Measurements from ENCODE around the gene ZNF431. TPM values are rescaled to one million over a fixed set of nuclear protein-coding genes. Genes with fewer than 3 reads are reported as not detected.
A peak's percentile ranks its signal among the peaks of the same experiment; 100 is the strongest.

Gene ZNF431
- polyA plus RNA-seq (ENCODE audit: low read depth in 6 of 6) = 10 to 100 TPM; 11.5 to 28.8 (median 17.8) TPM

DNA sequence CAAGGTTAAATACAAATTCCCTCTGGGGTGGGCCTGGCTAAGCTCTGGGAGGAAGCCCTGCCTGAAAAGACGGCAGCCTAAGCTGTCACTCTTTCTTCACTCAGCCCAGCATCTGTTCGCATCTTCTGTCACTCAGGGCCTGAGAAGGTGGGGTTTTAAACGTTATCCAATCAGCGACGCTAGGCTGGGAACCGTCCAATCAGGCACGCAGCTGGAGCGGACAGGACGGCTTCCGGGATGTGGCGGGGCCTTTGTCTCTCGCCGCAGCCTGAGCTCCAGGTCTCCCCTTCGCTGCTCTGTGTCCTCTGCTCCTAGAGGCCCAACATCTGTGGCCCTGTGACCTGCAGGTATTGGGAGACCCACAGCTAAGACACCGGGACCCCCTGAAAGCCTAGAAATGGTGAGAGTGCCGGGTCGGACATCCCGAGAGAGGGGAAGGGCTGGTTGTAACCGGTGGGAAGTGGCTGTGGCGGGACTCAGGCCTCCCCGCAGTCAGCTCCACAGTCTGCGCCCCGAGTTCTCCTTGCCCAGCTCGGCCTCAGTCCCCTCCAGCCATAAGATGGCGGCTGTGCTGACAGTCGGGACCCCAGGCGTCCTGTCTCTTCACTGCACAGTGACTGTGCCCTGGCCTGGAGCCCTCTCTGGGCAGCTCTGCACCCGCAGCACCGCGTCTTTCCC, at the start of gene ZNF431:
Gene ZNF431, plus strand, starts transcription at position 254 of the 678 bp plus-strand sequence. Its CDS starts 144 bp downstream, at position 398.
- Mint-ChIP-seq H3K27ac (peak within 1 kb of the TSS; percentile 97 to 99 (median 97)), H3K4me1 (peaks cover 27 to 40% (median 34%) of the 10 kb centered on the region in 3 donors)
- ATAC-seq (ENCODE audit: low read depth in 2 of 2) = peak; percentile 98 to 99

DNA sequence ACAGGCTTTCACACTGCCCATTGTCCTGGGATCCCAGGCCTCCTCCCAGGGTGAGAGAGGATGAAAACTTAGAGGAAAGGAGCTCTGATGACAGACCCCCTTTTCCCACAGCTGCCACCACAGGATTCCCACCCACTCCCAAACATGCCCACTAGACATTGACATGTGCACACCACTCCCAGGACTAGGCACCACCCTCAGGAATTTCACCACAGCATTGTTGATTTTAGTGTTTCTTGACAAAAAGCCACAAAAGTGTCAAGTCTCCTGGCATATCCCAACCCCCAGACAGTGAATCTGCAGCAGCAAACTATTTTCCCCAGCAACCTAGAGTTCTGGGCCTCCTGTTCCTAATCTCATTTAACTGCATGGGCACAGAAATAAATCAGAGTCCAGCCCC, 49.7 kb upstream of the ZNF431 start:
- peak overlapping the region in 3 of 6 donors; percentile 24 to 85 (median 83) for H3K27ac Mint-ChIP-seq
- DNase-seq (no peak), ATAC-seq (ENCODE audit: low read depth in 2 of 2) (no peak)
- peaks cover 0 to 8% (median 0%) of the 10 kb centered on the region in 3 donors for H3K4me1 Mint-ChIP-seq
- H3K9me3 Mint-ChIP-seq = no peaks in the 10 kb centered on the region
- no peaks in the 10 kb centered on the region for H3K27me3 Mint-ChIP-seq
- no peak overlapping the region for H3K4me3 Mint-ChIP-seq
- peaks cover 0 to 11% of the 10 kb centered on the region in 2 donors for H3K36me3 Mint-ChIP-seq

More for the DNA sequence above, at the start of gene ZNF431:
- H3K4me3 Mint-ChIP-seq = peak within 1 kb of the TSS; percentile 96 to 100 (median 98)
- H3K9me3 Mint-ChIP-seq = peaks cover 0 to 3% (median 0%) of the 10 kb centered on the region in 7 donors
- peak; percentile 87 for DNase-seq
- H3K27me3 Mint-ChIP-seq = no peaks in the 10 kb centered on the region
- H3K36me3 Mint-ChIP-seq = peaks cover 18 to 20% of the 10 kb centered on the region in 2 donors

DNA sequence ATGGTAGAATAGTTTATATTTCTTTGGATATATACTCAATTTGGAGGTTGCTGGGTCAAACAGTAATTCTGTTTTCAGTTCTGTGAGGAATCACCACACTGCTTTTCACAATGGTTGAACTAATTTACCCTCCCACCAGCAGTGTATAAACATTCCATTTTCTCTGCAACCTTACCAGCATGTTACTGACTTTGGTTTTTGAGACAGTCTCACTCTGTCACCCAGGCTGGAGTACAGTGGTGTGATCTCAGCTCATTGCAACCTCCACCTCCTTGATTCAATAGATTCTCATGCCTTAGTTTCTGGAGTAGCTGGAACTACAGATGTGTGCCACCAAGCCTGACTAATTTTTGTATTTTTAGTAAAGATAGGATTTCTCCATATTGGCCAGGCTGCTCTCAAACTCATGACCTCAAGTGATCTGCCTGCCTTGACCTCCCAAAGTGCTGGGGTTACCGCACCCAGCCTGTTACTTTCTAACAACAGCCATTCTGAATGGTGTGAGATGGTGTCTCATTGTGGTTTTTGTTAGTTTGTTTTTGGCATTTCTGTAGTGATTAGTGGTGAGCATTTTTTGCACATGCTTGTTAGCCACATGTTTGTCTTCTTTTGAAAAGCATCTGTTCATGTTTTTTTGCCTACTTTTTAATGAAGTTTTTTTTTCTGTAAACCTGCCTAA, 47.4 kb upstream of the ZNF431 start:
- no peak overlapping the region for H3K4me3 Mint-ChIP-seq
- no peak for DNase-seq
- no peaks in the 10 kb centered on the region for H3K9me3 Mint-ChIP-seq
- H3K27ac Mint-ChIP-seq = no peak overlapping the region
- ATAC-seq (ENCODE audit: low read depth in 2 of 2) = no peak
- H3K27me3 Mint-ChIP-seq = no peaks in the 10 kb centered on the region
- H3K4me1 Mint-ChIP-seq = peaks cover 0 to 8% (median 0%) of the 10 kb centered on the region in 3 donors
- H3K36me3 Mint-ChIP-seq = peaks cover 0 to 22% of the 10 kb centered on the region in 2 donors

DNA sequence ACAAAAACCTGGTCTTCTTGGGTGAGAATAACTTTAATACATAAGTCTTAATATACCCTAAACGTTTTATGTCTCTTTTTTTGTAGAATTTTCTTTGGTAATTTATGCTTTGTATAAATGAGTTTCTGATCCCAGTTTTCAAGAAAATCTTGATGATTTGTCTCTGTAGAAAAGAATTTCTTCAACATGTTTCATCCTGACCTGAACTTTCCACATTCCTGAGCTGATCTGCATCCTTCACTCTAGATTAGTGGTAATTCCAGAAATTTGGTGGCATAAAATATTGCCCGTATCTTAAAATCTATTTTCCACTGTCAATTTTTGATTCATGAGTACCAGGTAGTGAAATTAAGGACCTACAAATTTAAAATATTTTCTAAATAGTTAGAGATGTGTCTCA, 43.5 kb upstream of the ZNF431 start:
- Mint-ChIP-seq H3K27ac (no peak overlapping the region), H3K9me3 (no peaks in the 10 kb centered on the region), H3K4me3 (no peak overlapping the region), H3K27me3 (no peaks in the 10 kb centered on the region), H3K4me1 (peaks cover 0 to 8% (median 0%) of the 10 kb centered on the region in 3 donors), H3K36me3 (peaks cover 0 to 22% of the 10 kb centered on the region in 2 donors)
- ATAC-seq (ENCODE audit: low read depth in 2 of 2) (no peak), DNase-seq (no peak)

DNA sequence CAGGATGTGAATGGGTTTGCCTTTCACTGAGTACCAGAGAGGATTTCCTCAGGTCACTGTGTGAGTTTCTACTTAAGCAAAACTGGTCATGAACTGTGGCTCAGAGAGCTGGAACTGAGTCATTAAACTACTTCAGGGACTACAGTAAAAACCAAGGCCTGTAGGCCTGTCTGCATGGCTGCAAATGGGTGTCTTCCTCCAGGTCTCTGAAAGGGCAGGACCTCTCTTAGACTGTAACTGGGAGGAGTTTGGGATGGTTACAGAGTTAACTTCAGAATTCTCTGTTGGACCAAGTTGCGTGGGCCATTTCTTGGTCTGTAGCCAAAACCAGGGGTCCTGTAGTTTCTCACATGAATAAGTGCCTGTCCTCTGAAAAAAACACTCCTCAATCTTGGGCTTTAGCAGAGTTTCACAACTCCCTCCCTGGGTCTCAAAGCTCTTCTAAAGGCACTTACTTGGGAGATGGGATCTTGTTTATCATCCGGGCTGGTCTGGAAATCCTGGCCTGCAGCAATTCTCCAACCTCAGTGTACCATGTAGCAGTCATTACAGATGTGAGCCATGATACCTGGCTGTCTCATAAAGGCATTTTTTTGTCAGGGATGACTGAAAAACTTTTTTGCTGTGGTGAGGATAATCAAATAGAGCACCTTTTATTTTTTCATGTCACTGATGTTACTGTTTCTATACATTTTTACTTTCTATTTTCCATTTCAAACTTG, 40.2 kb upstream of the ZNF431 start:
- no peak for DNase-seq
- Mint-ChIP-seq H3K4me3 (no peak overlapping the region), H3K27me3 (no peaks in the 10 kb centered on the region), H3K36me3 (peaks cover 0 to 11% of the 10 kb centered on the region in 2 donors), H3K9me3 (no peaks in the 10 kb centered on the region), H3K4me1 (no peaks in the 10 kb centered on the region), H3K27ac (peak overlapping the region in 3 of 6 donors; percentile 17 to 71 (median 40))
- ATAC-seq (ENCODE audit: low read depth in 2 of 2) = no peak

DNA sequence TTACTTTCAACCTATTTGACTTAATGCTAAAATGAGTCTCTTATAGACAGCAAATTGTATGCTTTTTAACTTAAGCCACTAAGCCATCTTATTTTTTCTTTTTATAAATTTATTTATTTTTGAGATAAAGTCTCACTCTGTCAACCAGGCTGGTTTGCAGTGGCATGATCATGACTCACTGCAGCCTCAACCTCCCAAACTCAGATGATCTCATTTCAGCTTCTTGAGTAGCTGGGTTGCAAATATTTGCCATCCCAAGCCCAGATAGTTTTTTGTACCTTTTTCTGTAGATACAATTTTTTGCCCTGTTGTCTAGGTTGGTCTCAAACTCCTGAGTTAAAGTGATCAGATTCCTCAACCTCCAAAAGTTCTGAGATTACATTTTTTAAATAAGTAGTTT, 32.7 kb upstream of the ZNF431 start:
- ATAC-seq (ENCODE audit: low read depth in 2 of 2) (no peak), DNase-seq (no peak)
- Mint-ChIP-seq H3K27ac (no peak overlapping the region), H3K36me3 (peaks cover 30 to 43% of the 10 kb centered on the region in 2 donors), H3K9me3 (peaks cover under 1 to 26% (median 12%) of the 10 kb centered on the region in 7 donors), H3K4me1 (peaks cover 0 to 3% (median 0%) of the 10 kb centered on the region in 3 donors), H3K4me3 (no peak overlapping the region), H3K27me3 (no peaks in the 10 kb centered on the region)

DNA sequence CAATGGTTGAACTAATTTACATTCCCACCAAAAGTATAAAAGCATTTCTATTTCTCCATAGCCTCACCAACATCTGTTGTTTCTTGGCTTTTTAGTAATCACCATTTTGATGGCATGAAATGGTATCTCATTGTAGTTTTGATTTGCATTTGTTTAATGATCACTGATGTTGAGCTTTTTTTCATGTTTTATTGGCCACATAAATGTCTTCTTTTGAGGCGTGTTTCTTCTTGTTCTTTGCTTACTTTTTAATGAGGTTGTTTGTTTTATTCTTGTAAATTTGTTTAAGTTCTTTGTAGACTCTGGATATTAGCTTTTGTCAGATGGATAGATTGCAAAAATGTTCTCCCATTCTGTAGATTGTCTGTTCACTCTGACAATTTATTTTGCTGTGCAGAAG, 31.7 kb upstream of the ZNF431 start:
- peaks cover 8 to 35% (median 20%) of the 10 kb centered on the region in 7 donors for H3K9me3 Mint-ChIP-seq
- H3K4me1 Mint-ChIP-seq = peaks cover 0 to 3% (median 0%) of the 10 kb centered on the region in 3 donors
- no peak overlapping the region for H3K27ac Mint-ChIP-seq
- no peaks in the 10 kb centered on the region for H3K27me3 Mint-ChIP-seq
- ATAC-seq (ENCODE audit: low read depth in 2 of 2) (no peak), DNase-seq (no peak)
- no peak overlapping the region for H3K4me3 Mint-ChIP-seq
- peaks cover 39 to 53% of the 10 kb centered on the region in 2 donors for H3K36me3 Mint-ChIP-seq

DNA sequence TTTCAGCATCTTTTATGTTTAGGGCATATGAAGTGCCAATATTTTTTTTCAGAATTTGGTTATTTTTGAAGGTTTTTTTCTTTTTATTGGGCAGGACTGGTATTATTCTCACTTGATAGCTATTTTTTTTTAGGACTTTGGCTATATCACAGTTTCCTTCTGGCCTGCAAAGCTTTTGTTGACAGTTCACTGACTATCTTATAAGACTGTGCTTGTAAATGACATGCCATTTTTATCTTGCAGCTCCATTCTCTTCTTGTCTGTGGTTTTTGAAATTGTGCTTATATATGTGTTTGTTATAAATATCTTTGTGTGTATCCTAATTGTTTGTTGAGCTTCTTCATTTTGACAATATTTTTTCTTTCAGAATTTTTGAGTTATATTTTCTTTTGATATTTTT, 26.4 kb upstream of the ZNF431 start:
- Mint-ChIP-seq H3K9me3 (peaks cover 10 to 57% (median 30%) of the 10 kb centered on the region in 7 donors), H3K36me3 (peaks cover 45 to 54% of the 10 kb centered on the region in 2 donors)

DNA sequence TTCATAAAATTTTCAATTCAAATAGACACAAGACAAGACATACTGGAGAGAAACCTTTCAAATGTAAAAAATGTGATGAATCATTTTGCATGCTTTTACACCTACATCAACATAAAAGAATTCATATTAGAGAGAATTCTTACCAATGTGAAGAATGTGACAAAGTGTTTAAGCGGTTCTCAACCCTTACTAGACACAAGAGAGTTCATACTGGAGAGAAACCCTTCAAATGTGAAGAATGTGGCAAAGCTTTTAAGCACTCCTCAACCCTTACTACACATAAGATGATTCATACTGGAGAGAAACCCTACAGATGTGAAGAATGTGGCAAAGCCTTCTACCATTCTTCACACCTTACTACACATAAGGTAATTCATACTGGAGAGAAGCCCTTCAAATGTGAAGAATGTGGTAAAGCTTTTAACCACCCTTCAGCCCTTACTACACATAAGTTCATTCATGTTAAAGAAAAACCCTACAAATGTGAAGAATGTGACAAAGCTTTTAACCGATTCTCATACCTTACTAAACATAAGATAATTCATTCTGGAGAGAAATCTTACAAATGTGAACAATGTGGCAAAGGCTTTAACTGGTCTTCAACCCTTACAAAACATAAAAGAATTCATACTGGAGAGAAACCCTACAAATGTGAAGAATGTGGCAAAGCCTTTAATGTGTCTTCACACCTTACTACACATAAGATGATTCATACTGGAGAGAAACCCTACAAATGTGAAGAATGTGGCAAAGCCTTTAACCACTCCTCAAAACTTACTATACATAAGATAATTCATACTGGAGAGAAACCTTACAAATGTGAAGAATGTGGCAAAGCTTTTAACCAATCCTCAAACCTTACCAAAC, 24.6 kb upstream of the ZNF431 start:
- ATAC-seq (ENCODE audit: low read depth in 2 of 2) (no peak), DNase-seq (no peak)
- no peaks in the 10 kb centered on the region for H3K4me1 Mint-ChIP-seq
- H3K4me3 Mint-ChIP-seq = no peak overlapping the region
- H3K36me3 Mint-ChIP-seq = peaks cover 40% of the 10 kb centered on the region in 2 donors
- H3K27me3 Mint-ChIP-seq = no peaks in the 10 kb centered on the region
- no peak overlapping the region for H3K27ac Mint-ChIP-seq
- H3K9me3 Mint-ChIP-seq = peaks cover 7 to 45% (median 30%) of the 10 kb centered on the region in 7 donors

More for the DNA sequence above, 26.4 kb upstream of the ZNF431 start:
- no peak overlapping the region for H3K4me3 Mint-ChIP-seq
- DNase-seq (no peak), ATAC-seq (ENCODE audit: low read depth in 2 of 2) (no peak)
- H3K27me3 Mint-ChIP-seq = no peaks in the 10 kb centered on the region
- H3K4me1 Mint-ChIP-seq = no peaks in the 10 kb centered on the region
- H3K27ac Mint-ChIP-seq = no peak overlapping the region

DNA sequence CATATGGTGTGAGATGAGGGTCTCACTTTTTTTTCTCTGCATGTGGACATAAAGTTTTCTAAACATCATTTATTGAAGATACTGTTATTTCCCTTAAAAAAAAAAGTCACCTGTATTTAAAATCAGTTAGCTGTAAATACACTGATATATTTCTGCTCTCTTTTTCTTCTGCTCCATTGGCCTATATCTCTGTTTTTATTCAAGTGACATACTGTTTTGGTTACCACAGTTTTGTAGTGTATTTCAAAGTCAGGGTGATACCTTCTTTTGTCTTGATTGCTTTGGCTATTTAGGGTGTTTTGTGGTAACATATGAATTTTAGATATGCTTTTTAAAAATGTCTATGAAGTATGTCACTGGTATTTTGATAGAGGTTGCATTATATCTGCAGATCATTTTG, 15.8 kb upstream of the ZNF431 start:
- Mint-ChIP-seq H3K4me1 (no peaks in the 10 kb centered on the region), H3K9me3 (peaks cover 2 to 15% (median 6%) of the 10 kb centered on the region in 7 donors), H3K27me3 (peaks cover 0 to 7% (median 0%) of the 10 kb centered on the region in 3 donors), H3K27ac (no peak overlapping the region), H3K36me3 (no peaks in the 10 kb centered on the region), H3K4me3 (no peak overlapping the region)
- DNase-seq (no peak), ATAC-seq (ENCODE audit: low read depth in 2 of 2) (no peak)

DNA sequence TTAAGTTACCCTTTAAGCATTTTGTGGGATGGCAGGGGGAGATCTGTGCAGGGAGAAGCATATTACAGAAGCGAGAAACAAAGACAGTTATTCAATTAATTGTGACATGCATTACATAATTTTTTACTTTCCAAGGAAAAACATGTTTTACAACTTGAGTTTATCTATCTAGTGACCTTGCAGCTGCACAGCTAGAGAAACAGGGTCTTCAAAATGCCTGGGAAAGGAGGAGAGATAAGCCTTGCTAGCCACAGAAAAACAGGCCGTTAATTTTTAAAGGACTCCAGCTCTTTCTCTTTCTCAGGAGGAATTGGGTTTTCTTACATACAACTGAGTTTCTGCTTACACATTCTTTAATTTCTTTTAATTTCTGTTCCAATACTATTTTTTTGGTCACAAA, 14.8 kb upstream of the ZNF431 start:
- Mint-ChIP-seq H3K4me3 (no peak overlapping the region), H3K9me3 (peaks cover 2 to 15% (median 6%) of the 10 kb centered on the region in 7 donors), H3K27ac (no peak overlapping the region), H3K36me3 (no peaks in the 10 kb centered on the region), H3K27me3 (peaks cover 0 to 7% (median 0%) of the 10 kb centered on the region in 3 donors), H3K4me1 (no peaks in the 10 kb centered on the region)
- ATAC-seq (ENCODE audit: low read depth in 2 of 2) (no peak), DNase-seq (no peak)

DNA sequence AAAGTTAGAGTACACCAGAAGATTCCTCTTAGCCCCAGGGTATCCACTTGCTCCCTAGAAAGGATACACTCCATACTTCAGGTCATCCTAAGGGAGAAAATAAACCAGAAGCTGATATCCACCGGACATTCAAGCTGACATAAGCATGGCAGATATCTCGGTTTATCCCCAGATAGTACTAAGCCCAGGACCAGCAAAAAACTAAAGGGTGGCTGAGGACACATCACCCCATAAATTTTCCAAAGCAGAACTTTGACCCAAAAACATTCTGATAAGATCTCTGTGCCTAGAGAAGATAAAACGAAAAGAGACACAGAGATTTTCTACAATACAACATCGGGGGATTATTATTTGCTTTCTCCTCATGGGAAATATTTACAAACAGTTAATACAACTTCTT, 13.9 kb upstream of the ZNF431 start:
- Mint-ChIP-seq H3K27ac (no peak overlapping the region), H3K9me3 (peaks cover 2 to 15% (median 6%) of the 10 kb centered on the region in 7 donors), H3K27me3 (peaks cover 0 to 7% (median 0%) of the 10 kb centered on the region in 3 donors)

More for the DNA sequence above, 13.9 kb upstream of the ZNF431 start:
- no peak for DNase-seq
- Mint-ChIP-seq H3K36me3 (no peaks in the 10 kb centered on the region), H3K4me1 (no peaks in the 10 kb centered on the region), H3K4me3 (no peak overlapping the region)
- ATAC-seq (ENCODE audit: low read depth in 2 of 2) = no peak

Data from naive B cell (primary cell).